ENCODE measurements around the gene KRTAP19-6.

DNA sequence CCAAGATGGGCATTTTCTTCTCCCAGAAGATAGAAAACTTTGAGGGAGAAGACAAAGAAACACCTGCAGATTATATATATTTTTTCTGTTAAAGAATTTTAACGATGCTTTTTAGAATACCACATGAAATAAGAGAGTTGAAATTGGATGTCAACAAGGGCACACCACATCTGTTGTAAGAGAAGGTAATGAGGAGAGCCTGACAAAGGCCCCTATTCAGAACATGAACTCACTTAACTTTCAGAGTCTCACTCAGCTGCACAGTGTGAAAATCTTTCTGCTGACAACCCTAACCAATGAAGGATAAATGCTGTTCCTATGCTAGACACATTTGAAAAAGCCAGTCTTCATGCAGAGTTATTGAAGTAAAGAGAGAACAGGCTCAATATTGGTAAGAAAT lies 41.2 kb upstream of the KRTAP19-6 start:
- TF ChIP-seq, protein P1, sequence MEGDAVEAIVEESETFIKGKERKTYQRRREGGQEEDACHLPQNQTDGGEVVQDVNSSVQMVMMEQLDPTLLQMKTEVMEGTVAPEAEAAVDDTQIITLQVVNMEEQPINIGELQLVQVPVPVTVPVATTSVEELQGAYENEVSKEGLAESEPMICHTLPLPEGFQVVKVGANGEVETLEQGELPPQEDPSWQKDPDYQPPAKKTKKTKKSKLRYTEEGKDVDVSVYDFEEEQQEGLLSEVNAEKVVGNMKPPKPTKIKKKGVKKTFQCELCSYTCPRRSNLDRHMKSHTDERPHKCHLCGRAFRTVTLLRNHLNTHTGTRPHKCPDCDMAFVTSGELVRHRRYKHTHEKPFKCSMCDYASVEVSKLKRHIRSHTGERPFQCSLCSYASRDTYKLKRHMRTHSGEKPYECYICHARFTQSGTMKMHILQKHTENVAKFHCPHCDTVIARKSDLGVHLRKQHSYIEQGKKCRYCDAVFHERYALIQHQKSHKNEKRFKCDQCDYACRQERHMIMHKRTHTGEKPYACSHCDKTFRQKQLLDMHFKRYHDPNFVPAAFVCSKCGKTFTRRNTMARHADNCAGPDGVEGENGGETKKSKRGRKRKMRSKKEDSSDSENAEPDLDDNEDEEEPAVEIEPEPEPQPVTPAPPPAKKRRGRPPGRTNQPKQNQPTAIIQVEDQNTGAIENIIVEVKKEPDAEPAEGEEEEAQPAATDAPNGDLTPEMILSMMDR (conservative IDR thresholded peaks at IDR 0.05; ENCODE audit: low read depth in 2 of 2) = no peak
- TF ChIP-seq EZH2 (IDR thresholded peaks at IDR 0.05; ENCODE audit: low read depth, unreplicated experiment) = no peak
- TF ChIP-seq POLR2AphosphoS5 (IDR thresholded peaks at IDR 0.05; ENCODE audit: low read depth) = no peak
- no peak for TF ChIP-seq EZH2phosphoT487 (IDR thresholded peaks at IDR 0.05; ENCODE audit: unreplicated experiment)
- TF ChIP-seq, protein P2, sequence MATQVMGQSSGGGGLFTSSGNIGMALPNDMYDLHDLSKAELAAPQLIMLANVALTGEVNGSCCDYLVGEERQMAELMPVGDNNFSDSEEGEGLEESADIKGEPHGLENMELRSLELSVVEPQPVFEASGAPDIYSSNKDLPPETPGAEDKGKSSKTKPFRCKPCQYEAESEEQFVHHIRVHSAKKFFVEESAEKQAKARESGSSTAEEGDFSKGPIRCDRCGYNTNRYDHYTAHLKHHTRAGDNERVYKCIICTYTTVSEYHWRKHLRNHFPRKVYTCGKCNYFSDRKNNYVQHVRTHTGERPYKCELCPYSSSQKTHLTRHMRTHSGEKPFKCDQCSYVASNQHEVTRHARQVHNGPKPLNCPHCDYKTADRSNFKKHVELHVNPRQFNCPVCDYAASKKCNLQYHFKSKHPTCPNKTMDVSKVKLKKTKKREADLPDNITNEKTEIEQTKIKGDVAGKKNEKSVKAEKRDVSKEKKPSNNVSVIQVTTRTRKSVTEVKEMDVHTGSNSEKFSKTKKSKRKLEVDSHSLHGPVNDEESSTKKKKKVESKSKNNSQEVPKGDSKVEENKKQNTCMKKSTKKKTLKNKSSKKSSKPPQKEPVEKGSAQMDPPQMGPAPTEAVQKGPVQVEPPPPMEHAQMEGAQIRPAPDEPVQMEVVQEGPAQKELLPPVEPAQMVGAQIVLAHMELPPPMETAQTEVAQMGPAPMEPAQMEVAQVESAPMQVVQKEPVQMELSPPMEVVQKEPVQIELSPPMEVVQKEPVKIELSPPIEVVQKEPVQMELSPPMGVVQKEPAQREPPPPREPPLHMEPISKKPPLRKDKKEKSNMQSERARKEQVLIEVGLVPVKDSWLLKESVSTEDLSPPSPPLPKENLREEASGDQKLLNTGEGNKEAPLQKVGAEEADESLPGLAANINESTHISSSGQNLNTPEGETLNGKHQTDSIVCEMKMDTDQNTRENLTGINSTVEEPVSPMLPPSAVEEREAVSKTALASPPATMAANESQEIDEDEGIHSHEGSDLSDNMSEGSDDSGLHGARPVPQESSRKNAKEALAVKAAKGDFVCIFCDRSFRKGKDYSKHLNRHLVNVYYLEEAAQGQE (IDR thresholded peaks at IDR 0.05; ENCODE audit: unreplicated experiment) = no peak
- no peak for TF ChIP-seq CREB1 (CRISPR knock-in tag; IDR thresholded peaks at IDR 0.05; ENCODE audit: low read depth)
- TF ChIP-seq JUNB (IDR thresholded peaks at IDR 0.05; ENCODE audit: unreplicated experiment) = no peak
- TF ChIP-seq, protein P3, sequence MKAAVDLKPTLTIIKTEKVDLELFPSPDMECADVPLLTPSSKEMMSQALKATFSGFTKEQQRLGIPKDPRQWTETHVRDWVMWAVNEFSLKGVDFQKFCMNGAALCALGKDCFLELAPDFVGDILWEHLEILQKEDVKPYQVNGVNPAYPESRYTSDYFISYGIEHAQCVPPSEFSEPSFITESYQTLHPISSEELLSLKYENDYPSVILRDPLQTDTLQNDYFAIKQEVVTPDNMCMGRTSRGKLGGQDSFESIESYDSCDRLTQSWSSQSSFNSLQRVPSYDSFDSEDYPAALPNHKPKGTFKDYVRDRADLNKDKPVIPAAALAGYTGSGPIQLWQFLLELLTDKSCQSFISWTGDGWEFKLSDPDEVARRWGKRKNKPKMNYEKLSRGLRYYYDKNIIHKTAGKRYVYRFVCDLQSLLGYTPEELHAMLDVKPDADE (IDR thresholded peaks at IDR 0.05) = no peak
- no peak for TF ChIP-seq STAT1 (IDR thresholded peaks at IDR 0.05; ENCODE audit: unreplicated experiment)
